Coronary artery (tissue), 2 donors: ENCODE measurements around the gene EMX2.
"Not testable (repeated sequence)": the region's sequence is repeated elsewhere in the genome, so short reads cannot be mapped to it uniquely, and the experiment has no call there.

ENCODE experiments used
- DNase-seq: peaks from one replicate; pipeline ENCODE4 v3.0.0-alpha.2; 2017; ENCODE audit warnings: low spot score
- H3K27ac ChIP-seq, 2 donors: fragments of 200-600 bp; sonication (generic); one replicate each; pipeline ENCODE4 v1.5.1; 2016 to 2019
- H3K4me3 ChIP-seq: fragments of 200-600 bp; sonication (generic); 2 replicates; pipeline ENCODE4 v1.5.1; 2016; ENCODE audit warnings: mild to moderate bottlenecking, moderate library complexity
- TF ChIP-seq, protein P1 (sequence below): fragments of 200-600 bp; sonication (generic); IDR thresholded peaks from one replicate; pipeline ENCODE4 v1.5.1; 2019; ENCODE audit warnings: antibody characterized with exemption

The EMX2 gene

DNA sequence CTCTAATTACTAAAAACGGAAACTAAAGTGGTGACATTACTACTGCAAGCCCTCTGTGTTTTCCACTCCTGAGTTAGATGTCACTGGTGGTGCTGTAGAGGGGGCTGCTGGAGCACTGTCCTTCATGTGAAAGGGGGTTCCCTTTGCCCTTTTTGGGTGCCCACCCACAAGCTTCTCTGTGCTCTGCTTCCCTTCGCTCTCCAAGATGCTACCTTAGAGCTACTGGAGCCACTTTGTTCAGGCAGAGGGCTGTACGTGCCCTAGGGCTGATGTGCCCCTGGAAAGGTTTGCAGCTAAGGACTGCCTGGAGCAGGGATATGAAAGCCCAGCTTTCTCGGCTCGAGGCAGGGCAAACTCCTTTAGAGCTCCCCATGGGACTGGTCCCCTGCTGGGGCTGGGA lies 28.3 kb downstream of the EMX2 start:
- H3K4me3 ChIP-seq = no peak overlapping the region
- no peak for DNase-seq
- TF ChIP-seq, protein P1, sequence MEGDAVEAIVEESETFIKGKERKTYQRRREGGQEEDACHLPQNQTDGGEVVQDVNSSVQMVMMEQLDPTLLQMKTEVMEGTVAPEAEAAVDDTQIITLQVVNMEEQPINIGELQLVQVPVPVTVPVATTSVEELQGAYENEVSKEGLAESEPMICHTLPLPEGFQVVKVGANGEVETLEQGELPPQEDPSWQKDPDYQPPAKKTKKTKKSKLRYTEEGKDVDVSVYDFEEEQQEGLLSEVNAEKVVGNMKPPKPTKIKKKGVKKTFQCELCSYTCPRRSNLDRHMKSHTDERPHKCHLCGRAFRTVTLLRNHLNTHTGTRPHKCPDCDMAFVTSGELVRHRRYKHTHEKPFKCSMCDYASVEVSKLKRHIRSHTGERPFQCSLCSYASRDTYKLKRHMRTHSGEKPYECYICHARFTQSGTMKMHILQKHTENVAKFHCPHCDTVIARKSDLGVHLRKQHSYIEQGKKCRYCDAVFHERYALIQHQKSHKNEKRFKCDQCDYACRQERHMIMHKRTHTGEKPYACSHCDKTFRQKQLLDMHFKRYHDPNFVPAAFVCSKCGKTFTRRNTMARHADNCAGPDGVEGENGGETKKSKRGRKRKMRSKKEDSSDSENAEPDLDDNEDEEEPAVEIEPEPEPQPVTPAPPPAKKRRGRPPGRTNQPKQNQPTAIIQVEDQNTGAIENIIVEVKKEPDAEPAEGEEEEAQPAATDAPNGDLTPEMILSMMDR = no peak
- H3K27ac ChIP-seq = no peak overlapping the region

DNA sequence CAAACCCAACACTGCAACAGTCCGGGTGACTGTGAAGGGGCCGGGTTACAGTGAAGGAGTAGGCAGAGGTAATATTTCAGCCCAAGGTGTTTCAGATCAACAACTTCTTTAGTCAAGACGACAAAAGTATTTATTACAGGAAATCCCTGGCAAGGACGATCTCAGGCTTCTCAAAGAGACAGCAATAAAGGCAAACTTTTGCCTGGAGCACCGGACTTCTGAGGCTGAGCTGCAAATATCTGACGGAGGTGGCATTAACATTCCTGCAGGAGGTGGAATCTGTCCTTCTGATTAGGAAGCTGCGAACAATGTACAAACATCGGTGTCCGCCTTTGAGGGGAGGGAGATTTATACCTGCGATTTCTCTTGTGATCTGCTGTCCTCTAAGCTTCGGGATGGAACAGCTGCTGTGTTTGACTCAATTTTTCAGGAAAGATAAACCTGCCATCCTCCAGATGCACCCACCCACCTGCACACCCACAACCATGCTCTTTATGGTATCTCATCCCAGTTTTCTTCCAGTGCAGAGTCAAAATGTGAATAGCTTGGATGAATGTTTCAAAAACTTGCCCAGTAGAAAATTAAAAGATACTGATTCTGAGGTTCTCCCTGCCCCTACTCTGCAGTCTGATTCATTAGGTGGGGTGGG lies 32.1 kb downstream of the EMX2 start:
- no peak for DNase-seq
- TF ChIP-seq, protein P1 = no peak

DNA sequence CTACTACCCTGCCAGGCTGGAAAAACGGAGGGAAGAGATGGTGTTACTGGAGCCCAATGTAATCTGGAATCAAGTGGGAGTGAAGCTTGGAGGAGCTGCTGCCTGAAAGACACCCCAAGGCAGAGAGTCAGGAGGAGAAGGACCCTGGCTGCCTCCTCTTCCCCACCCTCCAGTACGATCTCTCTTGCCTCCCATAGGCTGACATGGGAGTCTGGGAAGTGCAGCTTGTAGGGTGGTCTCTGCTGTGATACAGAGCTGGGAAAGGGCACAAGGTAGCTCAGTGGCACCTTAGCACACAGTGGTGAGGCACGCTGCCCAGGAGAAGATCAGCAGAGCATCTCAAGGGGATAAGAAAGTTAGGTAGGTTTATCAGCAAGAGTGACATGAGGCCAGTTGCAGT lies 35.9 kb downstream of the EMX2 start:
- H3K27ac ChIP-seq = no peak overlapping the region
- TF ChIP-seq, protein P1 = no peak
- no peak for DNase-seq
- no peak overlapping the region for H3K4me3 ChIP-seq

More for the DNA sequence above, 32.1 kb downstream of the EMX2 start:
- Histone ChIP-seq H3K4me3 (no peak overlapping the region), H3K27ac (no peak overlapping the region)

DNA sequence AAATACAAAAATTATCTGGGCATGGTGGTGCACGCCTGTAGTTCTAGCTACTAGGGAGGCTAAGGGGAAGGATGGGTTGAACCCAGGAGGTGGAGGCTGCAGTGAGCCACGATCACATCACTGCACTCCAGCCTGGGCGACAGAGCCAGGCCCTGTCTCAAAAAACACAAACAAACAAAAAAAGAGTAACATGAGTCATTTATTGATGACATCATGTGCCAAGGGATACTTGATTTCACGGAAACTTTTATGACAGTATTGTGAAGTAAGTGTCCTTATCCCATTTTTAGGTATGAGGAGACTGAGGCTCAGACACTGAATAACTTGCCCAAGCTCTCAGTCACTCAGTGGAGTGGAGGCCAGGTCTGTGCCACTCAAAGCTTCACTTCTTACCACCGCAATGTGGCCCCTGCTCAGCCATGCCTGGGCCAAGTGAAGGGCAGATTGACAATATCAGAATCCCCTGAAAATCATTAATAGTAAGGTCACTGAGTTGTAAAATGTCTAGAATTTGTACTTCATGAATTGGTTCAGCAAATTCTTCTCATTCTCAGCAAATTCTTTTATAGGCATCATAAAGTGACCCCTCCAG lies 36.5 kb downstream of the EMX2 start:
- no peak for DNase-seq
- TF ChIP-seq, protein P1 = no peak
- Histone ChIP-seq H3K4me3 (no peak overlapping the region), H3K27ac (no peak overlapping the region)

DNA sequence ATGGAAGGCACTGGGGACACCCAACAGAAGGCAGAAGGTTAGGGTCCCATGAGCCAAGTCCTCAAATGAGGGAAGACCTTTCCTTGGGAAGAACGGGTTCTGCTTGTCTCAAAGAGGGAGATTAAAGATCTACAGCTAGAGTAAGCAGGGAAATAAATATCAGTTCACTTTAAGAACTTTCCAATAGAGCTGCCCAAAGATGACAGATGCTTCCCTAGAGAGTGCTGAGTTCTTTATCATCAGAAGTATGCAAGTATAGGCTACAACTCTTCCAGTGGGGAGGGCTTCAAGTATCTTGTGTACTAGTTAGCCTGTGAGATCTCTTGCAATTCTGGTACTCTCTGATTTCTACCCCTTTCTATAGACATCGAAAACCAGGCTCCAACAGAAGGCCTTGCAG lies 39.4 kb downstream of the EMX2 start:
- TF ChIP-seq, protein P1 = no peak
- no peak overlapping the region for H3K4me3 ChIP-seq
- no peak for DNase-seq
- no peak overlapping the region for H3K27ac ChIP-seq

DNA sequence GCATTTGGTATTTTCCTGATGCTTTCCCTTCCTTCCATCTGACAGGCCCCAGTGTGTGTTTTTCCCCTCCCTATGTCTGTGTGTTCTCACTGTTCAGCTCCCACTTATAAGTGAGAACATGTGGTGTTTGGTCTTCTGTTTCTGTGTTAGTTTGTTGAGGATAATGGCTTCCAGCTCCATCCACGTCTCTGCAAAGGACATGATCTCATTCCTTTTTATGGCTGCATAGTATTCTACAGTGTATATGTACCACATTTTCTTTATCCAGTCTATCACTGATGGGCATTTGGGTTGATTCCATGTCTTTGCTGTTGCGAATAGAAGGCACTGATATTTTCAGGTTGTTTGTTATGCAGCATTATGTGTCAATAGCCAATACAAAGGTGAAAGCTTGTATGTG lies 42.3 kb downstream of the EMX2 start:
- not testable (repeated sequence) for H3K4me3 ChIP-seq, DNase-seq, H3K27ac ChIP-seq

DNA sequence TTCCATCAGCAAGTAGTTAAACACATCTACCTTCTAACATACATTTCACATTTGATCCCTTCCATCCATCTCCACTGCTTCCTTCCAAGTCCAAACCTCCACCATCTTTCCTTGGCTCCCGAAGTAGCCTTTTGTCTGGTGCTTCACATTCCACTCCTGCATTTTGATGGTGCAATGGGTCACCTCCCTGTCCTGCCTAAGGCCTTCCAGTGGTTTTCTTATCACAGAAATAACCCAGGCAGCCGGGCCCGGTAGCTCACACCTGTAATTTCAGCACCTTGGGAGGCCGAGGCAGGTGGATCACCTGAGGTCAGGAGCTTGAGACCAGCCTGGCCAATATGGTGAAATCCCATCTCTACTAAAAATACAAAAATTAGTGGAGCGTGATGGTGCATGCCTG lies 44.5 kb downstream of the EMX2 start:
- H3K27ac ChIP-seq = no peak overlapping the region
- no peak overlapping the region for H3K4me3 ChIP-seq
- DNase-seq = no peak
- TF ChIP-seq, protein P1 = no peak
